Panc1 (cell line): ENCODE data around the gene TP53BP2.

Experiments
- POLR2AphosphoS5 ChIP-seq: IDR thresholded peaks from 2 replicates; pipeline ENCODE4 v1.6.1; 2012; ENCODE audit warnings: mild to moderate bottlenecking, low read depth, low read length, moderate library complexity
- REST ChIP-seq, 2 experiments: IDR thresholded peaks; 2 replicates each; pipeline ENCODE4 v1.6.1; 2011 to 2012; ENCODE audit warnings: low read depth in 2 of 2, control low read depth in 1 of 2, low read length in 1 of 2, mild to moderate bottlenecking in 1 of 2, moderate library complexity in 1 of 2; ENCODE audit not compliant: insufficient read depth in 1 of 2
- SIN3A ChIP-seq: IDR thresholded peaks from 2 replicates; pipeline ENCODE4 v1.6.1; 2012; ENCODE audit warnings: low read depth, mild to moderate bottlenecking, low read length, moderate library complexity, borderline replicate concordance; ENCODE audit not compliant: insufficient read depth
- TF ChIP-seq, protein P1 (sequence below): fragments of 450-650 bp; IDR thresholded peaks from 2 replicates; pipeline ENCODE4 v1.5.1; 2017; ENCODE audit warnings: mild to moderate bottlenecking

DNA sequence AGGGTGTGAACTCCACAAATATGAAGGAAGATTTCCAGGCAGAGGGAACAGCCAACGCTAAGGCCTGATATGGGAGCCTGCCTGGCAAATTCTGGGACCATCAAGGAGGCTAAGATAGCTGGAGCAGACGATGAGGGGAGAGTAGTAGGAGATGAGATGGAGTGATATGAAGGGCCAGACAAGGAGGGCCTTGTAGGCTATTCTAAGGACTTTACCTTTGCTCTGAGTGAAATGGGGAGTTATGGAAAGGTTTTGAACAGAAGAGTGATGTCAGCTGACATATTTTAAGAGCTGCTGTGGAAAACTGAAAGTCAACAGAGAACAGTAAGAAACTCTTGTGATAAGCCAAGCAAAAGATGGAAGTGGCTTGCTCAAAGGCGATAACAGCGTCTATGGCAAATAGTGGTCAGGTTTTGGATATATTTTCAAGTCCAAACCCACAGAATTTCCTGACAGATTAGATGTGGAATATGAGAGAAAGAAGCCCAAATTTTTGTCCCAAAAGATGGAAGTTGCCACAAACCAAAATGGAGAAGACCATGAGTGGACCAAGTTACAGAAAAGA, 2.1 kb upstream of the TP53BP2 start:
- TF ChIP-seq, protein P1, sequence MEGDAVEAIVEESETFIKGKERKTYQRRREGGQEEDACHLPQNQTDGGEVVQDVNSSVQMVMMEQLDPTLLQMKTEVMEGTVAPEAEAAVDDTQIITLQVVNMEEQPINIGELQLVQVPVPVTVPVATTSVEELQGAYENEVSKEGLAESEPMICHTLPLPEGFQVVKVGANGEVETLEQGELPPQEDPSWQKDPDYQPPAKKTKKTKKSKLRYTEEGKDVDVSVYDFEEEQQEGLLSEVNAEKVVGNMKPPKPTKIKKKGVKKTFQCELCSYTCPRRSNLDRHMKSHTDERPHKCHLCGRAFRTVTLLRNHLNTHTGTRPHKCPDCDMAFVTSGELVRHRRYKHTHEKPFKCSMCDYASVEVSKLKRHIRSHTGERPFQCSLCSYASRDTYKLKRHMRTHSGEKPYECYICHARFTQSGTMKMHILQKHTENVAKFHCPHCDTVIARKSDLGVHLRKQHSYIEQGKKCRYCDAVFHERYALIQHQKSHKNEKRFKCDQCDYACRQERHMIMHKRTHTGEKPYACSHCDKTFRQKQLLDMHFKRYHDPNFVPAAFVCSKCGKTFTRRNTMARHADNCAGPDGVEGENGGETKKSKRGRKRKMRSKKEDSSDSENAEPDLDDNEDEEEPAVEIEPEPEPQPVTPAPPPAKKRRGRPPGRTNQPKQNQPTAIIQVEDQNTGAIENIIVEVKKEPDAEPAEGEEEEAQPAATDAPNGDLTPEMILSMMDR: no peak
- TF ChIP-seq SIN3A: no peak
- TF ChIP-seq POLR2AphosphoS5: no peak
- no peak for TF ChIP-seq REST (IDR thresholded peaks at IDR 0.05; ENCODE audit: insufficient read depth in 1 of 2, low read depth in 2 of 2, low read length in 1 of 2)
